Measurements from ENCODE around the gene PCNT.

The PCNT gene

GRCh38 chr21:46412521-46413364 lies 88.8 kb downstream of the PCNT start:
- no peak for TF ChIP-seq CTCF (conservative IDR thresholded peaks at IDR 0.05; ENCODE audit: low read length)
- no peak overlapping the region for H3K4me3 ChIP-seq (ENCODE audit: low read length)
- no peak for DNase-seq (ENCODE audit: low read depth)

GRCh38 chr21:46413365-46413696 lies 89.4 kb downstream of the PCNT start:
- DNase-seq (ENCODE audit: low read depth), result no peak
- no peak for TF ChIP-seq CTCF (conservative IDR thresholded peaks at IDR 0.05; ENCODE audit: low read length)
- H3K4me3 ChIP-seq (ENCODE audit: low read length), result no peak overlapping the region

DNA sequence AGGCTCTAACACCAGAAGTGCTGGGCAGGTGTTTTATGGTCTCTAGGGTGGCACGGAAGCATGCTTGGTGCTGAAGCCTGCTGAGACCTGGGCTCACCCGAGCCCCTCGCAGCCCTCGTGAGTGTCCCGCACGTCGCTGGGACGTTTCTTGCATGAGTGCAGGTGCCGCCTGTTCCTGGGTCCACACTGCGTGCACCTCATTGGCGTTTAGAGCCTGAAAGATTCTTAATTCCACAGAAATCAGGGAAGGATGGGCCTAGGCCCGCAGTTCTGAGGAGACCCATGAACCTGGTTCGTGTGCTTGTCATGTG lies 91.0 kb downstream of the PCNT start:
- no peak for TF ChIP-seq CTCF (conservative IDR thresholded peaks at IDR 0.05; ENCODE audit: low read length)
- no peak overlapping the region for H3K4me3 ChIP-seq (ENCODE audit: low read length)
- DNase-seq (ENCODE audit: low read depth), result no peak

- no peak for DNase-seq (ENCODE audit: low read depth)
- TF ChIP-seq CTCF (conservative IDR thresholded peaks at IDR 0.05; ENCODE audit: low read length), result no peak
- H3K4me3 ChIP-seq (ENCODE audit: low read length), result no peak overlapping the region
Measured at GRCh38 chr21:46416551-46416950, 92.6 kb downstream of the PCNT start.

GRCh38 chr21:46418265-46418946 lies 94.5 kb downstream of the PCNT start:
- DNase-seq (ENCODE audit: low read depth), result no peak
- no peak overlapping the region for H3K4me3 ChIP-seq (ENCODE audit: low read length)
- TF ChIP-seq CTCF (conservative IDR thresholded peaks at IDR 0.05; ENCODE audit: low read length), result no peak

- DNase-seq (ENCODE audit: low read depth), result no peak
- no peak for TF ChIP-seq CTCF (conservative IDR thresholded peaks at IDR 0.05; ENCODE audit: low read length)
- no peak overlapping the region for H3K4me3 ChIP-seq (ENCODE audit: low read length)
Measured at GRCh38 chr21:46420241-46421190, 96.6 kb downstream of the PCNT start.
